Erythroblast (primary cell): ENCODE measurements around the gene RILP.

Experiments used
- GATA1 ChIP-seq: IDR thresholded peaks from 2 replicates; pipeline ENCODE4 v1.6.1; 2011; ENCODE audit warnings: low read depth, mild to moderate bottlenecking, control low read depth, low read length, moderate library complexity
- POLR2A ChIP-seq: IDR thresholded peaks from 2 replicates; pipeline ENCODE4 v1.6.1; 2011; ENCODE audit warnings: mild to moderate bottlenecking, low read length

GRCh38 chr17:1661045-1661444 lies 11.4 kb upstream of the RILP start:
- TF ChIP-seq POLR2A (no peak), GATA1 (no peak)
